Caco-2 (cell line): ENCODE measurements around the gene ANKRD16. TPM values are rescaled to one million over a fixed set of nuclear protein-coding genes. Genes with fewer than 3 reads are reported as not detected.

Experiments used
- BruUV-seq: library from RNA; stranded (reverse); fragments of 400-500 nt; replicated peaks from 2 replicates; lab custom pipeline; 2021; lab: Mats Ljungman, UMichigan
- CTCF ChIA-PET: fragments of 300-600 bp; sonication (Branson Sonifier 250); formaldehyde crosslinking; loops from one replicate; lab custom pipeline; 2022; ENCODE audit warnings: antibody characterized with exemption; lab: Charles Lee
- POLR2A ChIA-PET: fragments of 300-600 bp; sonication (Branson Sonifier 250); formaldehyde crosslinking; loops from one replicate; lab custom pipeline; 2022; ENCODE audit warnings: antibody characterized with exemption; lab: Charles Lee
- DNase-seq, 2 experiments: peaks; one replicate each; pipeline versions ENCODE4 v3.0.0 to v3.0.0-alpha.2; 2020 to 2022
- H3K27me3 ChIP-seq: replicated peaks from 2 replicates; pipeline ENCODE4 v1.6.0; 2011; ENCODE audit warnings: low read length; ENCODE audit not compliant: control insufficient read depth, insufficient read depth
- H3K36me3 ChIP-seq: 2 replicates; pipeline ENCODE4 v1.5.1; 2011; ENCODE audit warnings: low read length; ENCODE audit not compliant: control insufficient read depth, insufficient read depth
- H3K4me1 ChIP-seq: fragments of 250-450 bp; sonication (Bioruptor Pico); 2 replicates; pipeline ENCODE4 v1.5.1; 2020; ENCODE audit warnings: mild to moderate bottlenecking
- H3K4me3 ChIP-seq: 2 replicates; pipeline ENCODE4 v1.5.1; 2011; ENCODE audit warnings: low read depth, mild to moderate bottlenecking, control low read depth, low read length
- H3K9me3 ChIP-seq: fragments of 250-450 bp; sonication (Bioruptor Pico); 2 replicates; pipeline ENCODE4 v1.5.1; 2020; ENCODE audit warnings: mild to moderate bottlenecking, moderate library complexity
- H3K27ac Mint-ChIP-seq: one replicate; pipeline ENCODE4 v1.8.0; 2022; ENCODE audit warnings: mixed read lengths; ENCODE audit not compliant: unreplicated experiment
- H3K27me3 Mint-ChIP-seq: one replicate; pipeline ENCODE4 v1.8.0; 2022; ENCODE audit warnings: mixed read lengths; ENCODE audit not compliant: insufficient read depth, unreplicated experiment
- H3K36me3 Mint-ChIP-seq: one replicate; pipeline ENCODE4 v1.8.0; 2022; ENCODE audit warnings: mild to moderate bottlenecking, mixed read lengths; ENCODE audit not compliant: insufficient read depth, unreplicated experiment
- H3K4me1 Mint-ChIP-seq: one replicate; pipeline ENCODE4 v1.8.0; 2022; ENCODE audit warnings: low read depth, mixed read lengths; ENCODE audit not compliant: unreplicated experiment
- H3K4me3 Mint-ChIP-seq: one replicate; pipeline ENCODE4 v1.8.0; 2022; ENCODE audit warnings: mild to moderate bottlenecking, moderate library complexity, mixed read lengths; ENCODE audit not compliant: unreplicated experiment
- H3K9me3 Mint-ChIP-seq: one replicate; pipeline ENCODE4 v1.8.0; 2022; ENCODE audit warnings: mixed read lengths; ENCODE audit not compliant: unreplicated experiment
- intact Hi-C: fragments of 100-400 bp; cut with micrococcal nuclease; formaldehyde crosslinking; loops from one replicate; pipeline ENCODE4 v1.10.0; 2022; ENCODE audit not compliant: unreplicated experiment
- total RNA-seq: library from RNA; stranded (reverse); gene quantifications from 2 replicates; pipeline ENCODE4 v1.2.3, GENCODE V29; 2022
- TF ChIP-seq, protein P1 (sequence below), 2 experiments: fragments of 200-600 bp in 1 of 2; IDR thresholded peaks; 1 replicate in 1 of 2; 2 replicates in 1 of 2; pipeline versions ENCODE4 v1.5.1 to v1.8.0; 2011 to 2022; ENCODE audit warnings: antibody characterized with exemption in 1 of 2, control low read depth in 1 of 2, inconsistent platforms in 1 of 2, low read depth in 1 of 2, low read length in 1 of 2, mild to moderate bottlenecking in 1 of 2, moderate library complexity in 1 of 2; ENCODE audit not compliant: insufficient read depth in 1 of 2, severe bottlenecking in 1 of 2, unreplicated experiment in 1 of 2

ANKRD16 gene
- total RNA-seq, 1 experiment from 2014 or later, result 20.2 TPM

DNA sequence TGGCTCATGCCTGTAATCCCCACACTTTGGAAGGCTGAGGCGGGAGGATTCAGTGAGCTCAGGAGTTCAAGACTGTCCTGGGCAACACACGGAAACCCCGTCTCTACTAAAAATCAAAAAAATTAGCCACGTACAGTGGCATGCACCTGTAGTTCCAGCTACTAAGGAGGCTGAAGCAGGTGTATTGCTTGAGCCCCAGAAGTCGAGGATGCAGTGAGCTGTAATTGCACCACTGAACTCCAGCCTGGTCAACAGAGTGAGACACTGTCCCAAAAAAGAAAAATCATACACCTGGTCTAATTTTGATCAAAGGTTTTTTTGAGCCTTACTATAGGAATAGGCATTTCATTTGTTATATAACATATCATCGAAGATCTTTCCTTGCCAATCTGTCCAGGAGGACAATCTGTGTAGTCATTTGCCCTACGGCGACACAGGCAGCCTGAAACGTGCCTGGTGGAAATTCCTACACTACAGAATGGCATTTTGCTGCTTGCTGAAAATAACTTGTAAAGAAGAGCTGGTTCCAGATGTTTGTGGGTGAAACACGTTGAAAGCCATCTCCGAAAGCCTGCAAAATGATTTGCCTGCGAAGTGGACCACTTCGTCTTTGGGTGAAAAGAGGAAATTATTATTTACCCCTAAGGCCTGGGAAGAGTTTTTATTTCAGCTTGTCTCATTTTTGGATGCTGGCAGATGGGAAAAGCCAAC, 45.2 kb downstream of the ANKRD16 start:
- Mint-ChIP-seq H3K4me1 (peaks cover 9% of the 10 kb centered on the region), H3K27me3 (no peaks in the 10 kb centered on the region), H3K9me3 (no peaks in the 10 kb centered on the region), H3K4me3 (no peak overlapping the region), H3K36me3 (no peaks in the 10 kb centered on the region), H3K27ac (no peak overlapping the region)
- Histone ChIP-seq H3K4me1 (no peaks in the 10 kb centered on the region), H3K9me3 (no peaks in the 10 kb centered on the region), H3K36me3 (no peaks in the 10 kb centered on the region), H3K4me3 (no peak overlapping the region), H3K27me3 (no peaks in the 10 kb centered on the region)
- DNase-seq, result no peak
- TF ChIP-seq, protein P1, sequence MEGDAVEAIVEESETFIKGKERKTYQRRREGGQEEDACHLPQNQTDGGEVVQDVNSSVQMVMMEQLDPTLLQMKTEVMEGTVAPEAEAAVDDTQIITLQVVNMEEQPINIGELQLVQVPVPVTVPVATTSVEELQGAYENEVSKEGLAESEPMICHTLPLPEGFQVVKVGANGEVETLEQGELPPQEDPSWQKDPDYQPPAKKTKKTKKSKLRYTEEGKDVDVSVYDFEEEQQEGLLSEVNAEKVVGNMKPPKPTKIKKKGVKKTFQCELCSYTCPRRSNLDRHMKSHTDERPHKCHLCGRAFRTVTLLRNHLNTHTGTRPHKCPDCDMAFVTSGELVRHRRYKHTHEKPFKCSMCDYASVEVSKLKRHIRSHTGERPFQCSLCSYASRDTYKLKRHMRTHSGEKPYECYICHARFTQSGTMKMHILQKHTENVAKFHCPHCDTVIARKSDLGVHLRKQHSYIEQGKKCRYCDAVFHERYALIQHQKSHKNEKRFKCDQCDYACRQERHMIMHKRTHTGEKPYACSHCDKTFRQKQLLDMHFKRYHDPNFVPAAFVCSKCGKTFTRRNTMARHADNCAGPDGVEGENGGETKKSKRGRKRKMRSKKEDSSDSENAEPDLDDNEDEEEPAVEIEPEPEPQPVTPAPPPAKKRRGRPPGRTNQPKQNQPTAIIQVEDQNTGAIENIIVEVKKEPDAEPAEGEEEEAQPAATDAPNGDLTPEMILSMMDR (IDR thresholded peaks at IDR 0.05; ENCODE audit: insufficient read depth in 1 of 2, low read depth in 1 of 2, low read length in 1 of 2, severe bottlenecking in 1 of 2, unreplicated experiment in 1 of 2), result no peak
- POLR2A ChIA-PET, result interaction anchor here (0.6 kb wide), 1 partner anchor 114 kb away, joined by 3 read pairs; no protein-coding TSS in a partner anchor
- intact Hi-C loops, result no loop called here
- CTCF ChIA-PET, result interaction anchor here (1.6 kb wide), 1 partner anchor 45 kb away, joined by 4 read pairs; the partner anchor contains the start of genes ANKRD16 and FBH1
- no TSS peak for BruUV-seq

DNA sequence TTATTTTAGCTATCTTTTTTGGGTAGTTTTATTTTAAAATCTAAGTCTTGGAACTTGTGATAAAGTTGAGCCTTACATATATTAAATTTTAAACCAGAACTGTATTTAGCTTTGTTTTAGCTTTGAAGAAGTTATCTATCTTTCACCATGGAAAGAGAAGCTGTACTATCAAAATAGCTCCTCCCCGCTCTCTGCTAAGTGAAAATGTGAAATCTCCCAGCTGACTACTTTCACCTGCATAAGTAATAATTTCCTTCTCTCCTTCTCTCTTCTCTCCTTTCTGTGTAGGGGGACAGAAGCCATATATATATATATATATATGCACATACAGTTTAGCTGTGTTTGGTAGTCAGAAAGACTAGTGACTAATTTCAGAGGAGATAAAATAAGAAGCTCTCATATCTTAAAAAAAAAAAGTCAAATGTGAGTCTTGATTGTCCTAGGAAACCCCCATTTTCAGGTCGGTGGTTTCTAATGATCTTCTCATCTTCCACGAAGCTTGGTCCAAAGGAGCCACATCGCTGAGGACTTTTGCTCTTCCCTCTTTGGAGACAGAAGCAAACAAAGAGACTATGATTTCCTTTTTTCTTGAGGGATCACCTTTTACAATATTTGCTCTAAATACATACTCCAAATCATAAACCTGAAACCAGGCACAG, 45.9 kb downstream of the ANKRD16 start:
- Histone ChIP-seq H3K4me3 (no peak overlapping the region), H3K4me1 (no peaks in the 10 kb centered on the region), H3K9me3 (no peaks in the 10 kb centered on the region), H3K27me3 (no peaks in the 10 kb centered on the region), H3K36me3 (no peaks in the 10 kb centered on the region)
- Mint-ChIP-seq H3K9me3 (no peaks in the 10 kb centered on the region), H3K27ac (no peak overlapping the region), H3K27me3 (no peaks in the 10 kb centered on the region), H3K4me1 (peaks cover 9% of the 10 kb centered on the region), H3K36me3 (no peaks in the 10 kb centered on the region), H3K4me3 (no peak overlapping the region)
- ChIA-PET POLR2A (interaction anchor here (0.6 kb wide), 1 partner anchor 115 kb away, joined by 3 read pairs; no protein-coding TSS in a partner anchor), CTCF (interaction anchor here (1.6 kb wide), 1 partner anchor 46 kb away, joined by 4 read pairs; the partner anchor contains the start of genes ANKRD16 and FBH1)
- BruUV-seq, result no TSS peak
- TF ChIP-seq, protein P1 (IDR thresholded peaks at IDR 0.05; ENCODE audit: insufficient read depth in 1 of 2, low read depth in 1 of 2, low read length in 1 of 2, severe bottlenecking in 1 of 2, unreplicated experiment in 1 of 2), result no peak
- intact Hi-C loops, result no loop called here
- no peak for DNase-seq

DNA sequence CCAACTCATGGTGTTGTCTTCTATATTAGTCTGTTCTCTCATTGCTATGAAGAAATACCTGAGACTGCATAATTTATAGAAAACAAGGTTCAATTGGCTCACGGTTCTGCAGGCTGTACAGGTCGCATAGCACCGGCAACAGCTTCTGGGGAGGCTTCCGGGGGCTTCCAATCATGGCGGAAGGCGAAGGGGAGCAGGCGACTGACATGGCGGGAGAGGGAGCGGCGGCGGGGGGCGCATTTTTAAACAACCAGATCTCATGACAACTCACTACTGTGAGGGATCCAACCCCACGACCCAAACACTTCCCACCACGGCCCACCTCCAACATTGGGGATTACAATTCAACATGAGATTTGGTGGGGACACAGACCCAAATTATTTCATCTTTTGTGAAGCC, 47.7 kb downstream of the ANKRD16 start:
- no peak overlapping the region for H3K4me3 ChIP-seq
- no peaks in the 10 kb centered on the region for H3K9me3 ChIP-seq
- no peaks in the 10 kb centered on the region for H3K27me3 ChIP-seq
- H3K9me3 Mint-ChIP-seq, result no peaks in the 10 kb centered on the region
- TF ChIP-seq, protein P1 (IDR thresholded peaks at IDR 0.05; ENCODE audit: insufficient read depth in 1 of 2, low read depth in 1 of 2, low read length in 1 of 2, severe bottlenecking in 1 of 2, unreplicated experiment in 1 of 2), result no peak
- CTCF ChIA-PET, result interaction anchor here (0.6 kb wide), 1 partner anchor 8 kb away, joined by 3 read pairs; no protein-coding TSS in a partner anchor
- DNase-seq, result no peak
- H3K4me1 ChIP-seq, result no peaks in the 10 kb centered on the region
- H3K36me3 ChIP-seq, result no peaks in the 10 kb centered on the region
- H3K4me1 Mint-ChIP-seq, result peaks cover 9% of the 10 kb centered on the region
- no TSS peak for BruUV-seq
- no peaks in the 10 kb centered on the region for H3K27me3 Mint-ChIP-seq
- intact Hi-C loops, result no loop called here
- POLR2A ChIA-PET, result no interaction called here
- H3K4me3 Mint-ChIP-seq, result no peak overlapping the region
- no peaks in the 10 kb centered on the region for H3K36me3 Mint-ChIP-seq
- no peak overlapping the region for H3K27ac Mint-ChIP-seq
